Activated CD4-positive, alpha-beta T cell treated with anti-CD3 and anti-CD28 coated beads, Interleukin-2, amount 50 U/mL, for 1 hour (primary cell): Measurements from ENCODE around the gene H3-3A.

Source experiments
- DNase-seq: peaks from one replicate; pipeline ENCODE4 v3.0.0-alpha.2; 2020

H3-3A gene

DNA sequence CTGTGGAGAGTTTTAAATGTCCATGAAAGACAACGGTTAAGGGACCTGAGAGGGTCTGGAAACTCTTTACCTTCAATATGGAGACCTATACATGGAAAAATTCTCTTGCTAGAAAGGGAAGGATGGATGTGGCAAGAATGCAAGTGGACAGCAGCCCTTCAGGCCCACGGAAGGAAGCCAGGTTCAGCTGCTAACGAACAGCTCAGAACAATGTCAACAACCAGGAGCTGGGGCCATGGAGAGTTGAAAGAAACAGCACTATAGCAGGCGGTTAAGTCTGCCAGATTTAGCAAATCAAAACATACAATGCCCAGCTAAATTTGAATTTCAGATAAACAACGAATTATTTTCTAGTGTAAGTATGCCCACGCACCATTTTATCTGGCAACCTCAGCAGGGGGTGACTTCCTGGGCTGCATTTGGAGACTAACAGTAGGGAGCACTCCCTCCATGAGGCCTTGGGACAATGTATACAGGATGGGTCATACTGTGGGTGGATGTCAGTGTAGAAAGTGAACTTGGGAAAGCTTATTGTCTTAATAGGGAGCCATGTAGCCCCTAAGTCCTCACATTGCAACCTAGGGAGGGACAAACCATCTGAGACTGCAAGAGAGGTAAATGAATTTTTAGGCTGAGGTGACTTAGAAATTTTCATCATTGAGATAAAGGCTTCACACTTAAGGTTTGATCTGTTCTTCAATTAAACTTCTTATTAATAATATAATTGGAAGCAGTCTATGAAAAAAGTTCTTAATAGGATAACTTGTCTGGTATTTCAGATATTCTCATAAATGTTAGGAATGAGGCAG is 7.8 kb upstream of the H3-3A start:
- DNase-seq, result no peak

DNA sequence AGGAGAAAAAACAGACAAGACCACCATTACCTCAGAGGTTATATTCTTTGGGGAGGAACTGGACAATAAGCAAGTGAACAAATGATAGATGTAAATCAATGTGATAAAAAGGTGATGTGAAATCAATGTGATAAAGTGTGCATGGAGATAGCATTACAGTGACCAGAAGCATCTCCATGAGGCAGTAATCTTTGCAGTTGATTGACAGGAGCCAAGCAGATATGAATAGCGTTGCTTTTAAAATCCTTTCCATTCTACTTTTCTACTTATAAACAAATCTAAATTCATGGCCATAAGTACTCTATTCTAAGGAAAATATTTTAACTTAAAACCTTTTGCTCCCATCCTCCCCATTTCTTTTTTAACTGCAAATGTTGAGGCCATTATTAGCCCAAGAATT is 2.8 kb upstream of the H3-3A start:
- DNase-seq, result no peak

DNA sequence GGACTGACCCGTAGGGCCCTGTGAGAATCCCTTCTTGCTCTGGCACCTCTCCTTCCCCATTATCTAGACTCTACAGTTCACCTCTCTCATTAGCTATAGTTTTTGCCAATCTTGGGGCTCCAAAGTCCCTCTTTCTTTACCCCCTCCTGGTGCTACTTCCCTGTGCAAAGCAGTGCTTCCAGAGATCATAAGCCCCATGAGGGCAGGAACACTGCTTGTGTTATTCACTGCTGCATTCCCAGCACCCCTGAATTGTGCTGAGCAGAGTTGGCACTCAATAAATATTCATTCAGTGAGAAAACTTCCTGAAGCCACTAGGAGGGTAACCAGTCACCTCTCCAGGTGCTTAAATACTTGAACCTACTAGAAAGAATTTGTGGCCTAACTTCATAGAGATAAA is 2.1 kb upstream of the H3-3A start:
- no peak for DNase-seq

DNA sequence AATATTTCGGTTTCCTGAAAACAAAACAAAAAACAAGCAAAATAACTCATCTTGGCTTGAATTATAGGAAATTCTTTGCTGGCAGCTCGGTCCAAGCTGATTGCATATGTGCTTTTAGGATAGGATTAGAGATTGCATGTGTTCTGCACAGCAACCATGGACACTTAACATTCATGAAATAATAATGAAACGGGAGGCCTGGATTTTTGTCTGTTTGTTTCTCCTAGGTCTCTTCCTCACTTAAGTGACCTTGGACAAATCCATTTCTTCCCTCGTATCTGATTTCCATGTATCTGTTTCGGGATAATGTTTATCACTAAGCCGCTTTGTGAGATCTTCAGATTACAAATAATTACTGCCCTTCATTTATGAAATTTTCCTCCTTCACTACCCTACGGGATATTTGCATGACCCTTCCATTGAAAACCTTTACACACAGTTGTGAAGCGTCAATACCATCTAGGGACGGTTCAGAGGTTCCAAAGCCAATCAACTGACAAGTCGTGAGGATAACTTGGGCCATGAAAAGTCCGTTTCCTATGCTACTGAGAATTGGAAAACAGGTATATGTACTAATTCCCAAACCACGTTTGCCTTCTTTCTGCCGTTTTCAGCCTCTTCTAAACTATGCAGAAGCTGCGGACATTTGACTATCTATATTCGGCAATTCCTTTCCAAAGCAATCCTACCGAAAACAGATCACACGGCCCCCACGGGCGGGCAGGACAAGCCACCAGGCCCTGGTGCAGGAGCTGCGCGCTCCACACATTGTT is 1.3 kb upstream of the H3-3A start:
- DNase-seq, result no peak

DNA sequence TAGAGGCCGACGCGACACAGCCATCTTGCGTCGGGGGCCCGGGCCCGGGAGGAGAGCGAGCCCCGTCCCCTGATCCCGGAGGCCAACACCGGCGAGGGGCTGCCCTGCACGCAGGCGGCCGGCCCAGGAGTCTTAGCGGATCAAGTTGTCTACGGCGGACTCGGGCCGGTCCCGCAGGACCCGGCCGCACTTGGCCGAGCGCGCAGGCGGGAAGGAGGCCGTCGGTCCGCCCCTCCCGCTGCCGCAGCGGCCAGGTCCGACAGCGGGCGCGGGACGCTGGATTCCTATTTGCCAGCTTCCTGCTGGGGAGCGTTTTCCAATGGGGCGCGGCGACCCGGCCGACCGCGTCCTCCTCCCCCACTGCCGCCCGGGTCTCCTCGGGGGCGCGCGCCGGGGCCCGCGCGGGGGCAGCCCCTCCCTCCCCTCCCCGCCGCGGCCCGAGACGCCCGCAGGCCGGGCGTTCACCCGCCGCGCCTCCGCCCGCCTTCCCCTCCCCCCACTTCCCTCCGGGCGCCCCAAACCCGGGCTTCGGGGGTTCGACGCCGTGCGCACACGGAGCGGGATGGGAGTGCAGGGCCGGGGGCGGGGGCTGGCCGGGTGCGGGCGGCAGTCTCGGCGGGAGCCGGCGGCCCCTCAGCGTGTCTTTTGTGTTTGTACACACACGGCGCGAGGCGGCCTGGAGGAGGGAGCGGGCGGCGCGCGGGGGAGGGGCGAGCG is 517 bp upstream of the H3-3A start:
- peak; percentile 47 for DNase-seq

DNA sequence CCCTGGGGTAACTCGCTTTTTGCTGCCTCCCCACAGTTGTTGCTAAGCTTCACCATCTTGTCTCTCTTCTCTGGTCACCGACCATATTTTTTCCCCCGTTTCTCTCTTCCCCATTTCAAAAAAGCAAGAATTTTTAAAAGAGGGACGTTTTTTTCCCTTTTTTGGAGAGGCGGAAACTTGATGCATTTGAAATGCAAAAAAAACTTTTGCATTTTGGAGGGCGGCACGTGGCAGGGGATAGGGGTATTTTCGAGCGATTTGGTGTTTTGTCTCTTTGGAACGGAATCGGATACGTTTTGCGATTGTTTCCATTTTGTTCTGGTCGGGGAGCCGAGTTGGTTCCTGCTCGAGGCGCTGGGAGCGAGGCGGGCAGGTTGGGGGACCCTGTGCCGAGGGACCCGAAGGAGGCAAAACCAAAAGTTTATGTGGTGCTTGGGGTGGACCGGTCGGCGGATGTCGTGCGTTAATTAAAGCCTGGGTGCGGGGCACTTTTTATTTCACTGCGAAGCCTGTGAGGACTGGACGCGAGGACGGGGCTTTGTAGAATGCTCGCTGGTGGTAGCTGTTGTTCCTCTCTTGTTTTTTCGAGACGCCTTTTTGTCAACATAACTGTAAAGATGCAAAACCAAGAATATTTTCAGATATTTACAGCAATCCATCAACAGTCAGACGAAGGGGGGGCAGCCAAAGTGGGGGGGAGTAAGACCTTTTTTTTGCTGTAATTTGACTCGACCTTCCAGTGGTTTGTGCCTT is 884 bp downstream of the H3-3A start:
- DNase-seq, result peak; percentile 33

DNA sequence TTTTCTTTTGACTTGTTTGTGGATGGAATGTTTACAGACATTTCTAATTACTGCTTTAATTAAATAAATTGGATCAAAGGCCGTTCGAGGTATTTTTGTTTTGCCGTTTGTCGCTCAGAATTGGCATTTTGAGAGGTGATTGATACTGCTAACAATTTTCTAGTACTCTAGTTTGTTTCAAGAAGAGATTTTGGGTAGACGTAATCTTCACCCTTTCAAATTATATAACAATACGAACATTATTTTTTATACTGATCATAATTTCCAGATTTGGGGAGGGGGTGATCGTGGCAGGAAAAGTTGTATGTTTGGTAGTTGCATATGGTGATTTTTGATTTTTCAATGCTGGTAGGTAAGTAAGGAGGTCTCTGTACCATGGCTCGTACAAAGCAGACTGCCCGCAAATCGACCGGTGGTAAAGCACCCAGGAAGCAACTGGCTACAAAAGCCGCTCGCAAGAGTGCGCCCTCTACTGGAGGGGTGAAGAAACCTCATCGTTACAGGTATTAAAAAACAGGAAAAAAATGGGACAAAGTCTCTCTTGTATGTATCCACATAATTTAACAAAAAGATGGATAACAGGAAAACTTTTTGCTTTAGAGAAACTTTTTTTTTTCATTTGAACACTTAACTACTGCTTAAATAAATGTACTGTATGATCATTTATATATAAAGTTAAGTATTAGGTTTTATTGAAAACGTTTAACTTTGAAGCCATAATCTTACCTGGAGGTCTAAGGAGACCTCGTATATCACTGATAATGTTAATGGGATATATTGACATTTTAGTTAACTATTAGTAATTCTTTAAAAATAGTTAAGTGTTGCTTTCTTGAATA is 1.7 kb downstream of the H3-3A start:
- peak; percentile 21 for DNase-seq

DNA sequence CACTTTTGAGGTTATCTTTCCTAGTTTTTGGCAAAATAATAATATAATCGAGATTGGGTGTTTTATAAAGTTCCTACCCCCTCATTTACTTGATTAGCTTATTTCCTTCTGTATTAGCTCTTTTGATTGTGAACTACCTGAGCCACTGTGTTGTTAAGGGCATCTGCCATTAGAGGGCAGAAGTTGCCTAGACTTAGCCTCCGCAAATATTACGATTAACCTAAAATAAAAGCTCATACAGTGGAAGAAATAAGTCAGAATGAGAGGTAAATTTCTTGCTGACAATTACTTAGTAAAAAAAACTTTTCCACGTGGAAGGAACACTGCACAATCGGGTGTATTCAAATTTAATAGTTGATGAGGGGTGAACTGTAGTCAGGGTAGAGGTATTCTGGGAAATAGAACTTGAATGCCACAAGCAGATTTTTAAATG is 2.3 kb downstream of the H3-3A start:
- DNase-seq, result peak; percentile 32

DNA sequence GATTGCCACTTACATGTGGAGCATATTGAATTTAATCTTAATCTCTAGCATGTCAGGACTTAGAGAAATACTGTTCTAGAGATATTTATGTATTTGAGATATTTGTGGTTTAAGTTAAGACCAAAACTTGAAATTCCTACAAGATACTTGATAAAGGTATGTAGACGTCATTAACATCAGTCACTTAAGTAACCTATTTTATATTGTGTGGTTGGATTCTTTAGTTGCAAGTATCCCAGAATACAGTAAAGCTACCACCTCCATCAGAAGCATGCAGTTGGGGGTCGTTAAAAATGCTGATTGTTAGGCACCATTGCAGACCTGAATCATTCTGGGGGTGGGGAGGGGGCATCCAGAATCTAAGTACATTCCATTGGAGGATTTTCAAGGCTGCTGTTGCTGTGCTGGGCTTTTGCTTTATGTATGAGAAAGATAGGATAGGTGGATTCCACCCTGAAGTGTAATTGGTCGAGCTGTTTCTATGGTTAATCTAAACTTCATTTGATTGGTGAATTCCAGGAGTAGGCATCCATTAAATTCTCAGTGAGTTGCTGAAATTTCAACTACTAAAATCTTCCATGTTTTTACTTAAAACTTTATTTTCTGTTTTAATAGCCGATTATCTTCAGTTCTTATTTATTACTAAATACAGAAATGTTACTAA is 4.0 kb downstream of the H3-3A start:
- no peak for DNase-seq

DNA sequence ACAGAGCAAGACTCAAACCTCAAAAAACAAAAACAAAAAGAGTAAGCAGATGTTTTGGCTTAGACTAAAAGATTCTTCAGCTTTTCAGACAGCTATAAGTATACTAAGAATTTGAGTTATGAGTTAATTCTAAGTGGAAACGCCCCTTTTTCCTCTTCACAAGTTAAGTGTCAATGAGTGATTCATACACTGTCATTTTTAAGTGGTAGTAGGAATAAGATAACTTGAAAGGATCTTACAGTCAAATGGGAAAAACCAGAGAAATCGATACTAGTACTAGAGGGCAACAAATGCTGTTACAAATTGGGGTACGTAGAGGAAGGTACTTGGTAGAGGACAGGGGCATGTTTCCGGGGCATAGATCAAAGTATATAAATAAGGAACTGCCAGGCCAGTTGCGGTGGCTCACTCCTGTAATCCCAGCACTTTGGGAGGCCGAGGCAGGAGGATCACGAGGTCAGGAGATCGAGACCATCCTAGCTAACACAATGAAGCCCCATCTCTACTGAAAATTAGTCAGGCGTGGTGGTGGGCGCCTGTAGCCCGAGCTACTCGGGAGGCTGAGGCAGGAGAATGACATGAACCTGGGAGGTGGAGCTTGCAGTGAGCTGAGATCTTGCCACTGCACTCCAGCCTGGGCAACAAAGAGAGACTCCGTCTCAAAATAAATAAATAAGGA is 7.4 kb downstream of the H3-3A start:
- no peak for DNase-seq

DNA sequence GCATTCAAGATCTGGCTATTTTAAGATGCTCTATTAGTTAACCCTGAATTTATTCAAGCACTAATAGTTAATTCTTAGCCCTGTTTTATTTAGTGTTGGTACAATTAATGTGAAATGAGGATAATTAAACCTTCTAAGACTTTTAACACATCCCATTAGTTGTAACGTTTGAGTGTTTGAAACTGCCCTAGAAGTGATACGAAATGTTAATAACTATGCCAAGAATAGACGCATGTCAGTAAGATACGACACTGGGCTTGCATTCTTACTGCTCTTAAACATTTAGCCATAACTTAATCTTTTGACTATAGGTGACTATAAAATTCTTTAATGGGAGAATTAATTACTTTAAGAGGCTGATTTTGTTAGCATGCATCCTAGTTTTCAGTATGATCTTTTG is 9.8 kb downstream of the H3-3A start:
- no peak for DNase-seq

DNA sequence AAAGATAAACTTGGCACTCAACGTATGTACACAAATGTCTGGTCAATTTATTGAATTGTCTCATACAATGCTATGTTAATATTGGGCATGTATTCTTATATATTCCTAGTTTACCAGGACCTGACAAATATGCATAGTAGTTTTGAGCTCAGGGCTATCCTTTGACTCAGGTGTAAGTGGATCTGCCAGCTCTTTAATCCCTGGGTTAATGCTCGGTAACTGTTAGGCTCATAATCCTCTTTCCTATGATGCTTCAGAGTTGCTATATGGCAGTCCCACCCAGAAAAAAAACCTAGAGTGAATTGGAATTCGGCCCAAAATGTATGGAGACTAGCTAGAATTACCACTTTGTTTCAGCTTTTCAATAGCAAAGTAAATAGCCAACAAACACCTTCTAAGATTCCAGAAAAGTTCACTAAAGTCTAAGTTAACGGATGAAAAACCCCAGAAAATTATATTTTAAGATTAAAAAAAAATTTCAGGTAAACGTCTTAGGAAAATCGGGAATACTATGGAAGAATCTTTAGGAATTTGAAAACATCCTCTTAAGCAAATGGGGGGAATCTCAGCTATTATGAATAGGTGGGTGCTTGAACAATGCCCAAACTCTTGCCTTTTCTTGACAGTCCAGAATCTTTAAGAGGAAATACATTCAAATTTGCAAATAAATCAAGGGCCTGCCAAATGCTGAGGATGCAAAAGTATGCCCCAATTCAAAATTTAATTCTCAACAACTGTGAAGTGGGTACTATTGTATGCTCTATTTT is 10.9 kb downstream of the H3-3A start:
- no peak for DNase-seq

DNA sequence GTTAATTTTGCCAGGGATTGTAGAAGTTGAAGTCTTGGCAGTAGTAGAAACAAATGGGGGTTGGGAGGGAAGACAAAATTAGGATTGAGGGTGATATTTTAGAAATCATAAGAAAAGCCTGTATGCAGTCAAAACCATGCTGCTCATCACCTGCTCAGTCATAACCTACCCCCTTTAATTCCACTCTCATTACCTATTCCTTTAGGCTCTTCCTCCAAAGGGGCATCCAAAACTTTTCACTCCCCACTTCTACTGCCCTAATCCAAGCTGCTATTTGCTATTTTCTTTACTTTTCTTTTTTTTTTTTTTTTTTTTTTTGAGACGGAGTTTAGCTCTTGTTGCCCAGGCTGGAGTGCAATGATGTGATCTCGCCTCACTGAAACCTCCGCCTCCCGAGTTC is 11.5 kb downstream of the H3-3A start:
- DNase-seq, result no peak

DNA sequence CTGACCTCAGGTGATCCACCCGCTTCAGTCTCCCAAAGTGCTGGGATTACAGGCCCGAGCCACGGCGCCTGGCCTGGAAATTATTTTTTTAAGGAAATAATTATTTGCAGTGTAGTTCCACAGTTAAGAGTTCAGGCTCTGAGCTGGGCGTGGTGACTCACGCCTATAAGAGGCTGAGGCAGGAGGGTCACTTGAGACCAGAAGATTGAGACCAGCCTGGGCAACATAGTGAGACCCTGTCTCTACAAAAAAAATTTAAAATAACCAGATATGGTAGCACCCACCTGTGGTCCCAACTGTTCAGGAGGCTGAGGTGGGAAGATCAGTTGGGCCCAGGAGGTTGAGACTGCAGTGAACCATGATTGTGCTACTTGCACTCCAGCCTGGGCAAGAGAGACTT is 13.9 kb downstream of the H3-3A start:
- no peak for DNase-seq

DNA sequence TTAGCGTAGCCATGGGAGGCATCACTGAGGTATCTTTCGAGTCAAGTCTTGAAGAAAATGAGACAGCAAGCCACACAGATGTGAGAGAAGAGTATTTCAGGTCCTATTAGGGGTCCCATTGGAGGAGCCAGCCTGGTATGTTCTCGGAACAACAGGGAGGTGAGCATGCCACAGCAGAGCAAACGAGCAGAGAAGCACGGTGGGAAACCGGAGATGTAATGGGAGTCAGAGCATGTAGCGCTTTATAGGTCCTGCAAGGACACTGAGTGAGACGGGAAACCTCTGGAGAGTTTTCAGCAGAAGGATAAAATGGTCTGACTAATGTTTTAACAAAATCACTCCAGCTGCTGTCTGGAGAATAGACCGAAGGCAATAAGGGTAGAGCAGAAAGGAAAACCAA is 15.9 kb downstream of the H3-3A start:
- DNase-seq, result no peak

DNA sequence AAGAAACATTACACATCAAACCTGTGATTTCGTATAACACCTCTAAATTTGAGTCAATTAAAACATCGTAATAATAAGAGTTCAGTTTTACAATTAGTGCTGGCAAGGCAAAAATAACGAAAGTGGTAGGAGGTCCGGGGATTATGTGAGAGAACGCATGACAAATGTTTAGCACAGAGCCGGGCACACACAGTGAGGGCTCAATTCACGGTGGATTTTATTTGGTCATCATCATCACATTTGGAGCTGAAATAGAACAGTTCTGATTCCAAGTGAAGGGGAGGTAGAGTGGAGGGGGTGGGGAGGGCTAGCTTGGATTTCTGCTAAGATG is 20.0 kb downstream of the H3-3A start:
- DNase-seq, result no peak

DNA sequence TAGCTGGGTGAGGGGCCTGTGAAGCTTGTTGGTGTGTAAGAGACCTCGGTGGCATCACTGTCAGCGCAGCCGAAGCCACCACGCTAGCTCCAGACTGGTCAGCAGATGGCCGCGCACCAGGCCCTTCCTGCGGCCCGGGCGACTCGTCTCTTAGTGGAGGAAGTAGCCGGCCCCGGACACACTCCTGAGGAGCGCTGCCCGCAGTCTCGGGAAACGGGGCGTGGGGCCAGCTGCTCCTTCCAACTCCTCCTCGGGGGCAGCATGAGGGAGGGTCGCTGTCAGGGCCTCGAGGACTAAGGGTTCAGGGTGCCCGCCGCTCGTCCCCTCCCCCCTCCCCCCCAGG is 20.4 kb downstream of the H3-3A start:
- no peak for DNase-seq

DNA sequence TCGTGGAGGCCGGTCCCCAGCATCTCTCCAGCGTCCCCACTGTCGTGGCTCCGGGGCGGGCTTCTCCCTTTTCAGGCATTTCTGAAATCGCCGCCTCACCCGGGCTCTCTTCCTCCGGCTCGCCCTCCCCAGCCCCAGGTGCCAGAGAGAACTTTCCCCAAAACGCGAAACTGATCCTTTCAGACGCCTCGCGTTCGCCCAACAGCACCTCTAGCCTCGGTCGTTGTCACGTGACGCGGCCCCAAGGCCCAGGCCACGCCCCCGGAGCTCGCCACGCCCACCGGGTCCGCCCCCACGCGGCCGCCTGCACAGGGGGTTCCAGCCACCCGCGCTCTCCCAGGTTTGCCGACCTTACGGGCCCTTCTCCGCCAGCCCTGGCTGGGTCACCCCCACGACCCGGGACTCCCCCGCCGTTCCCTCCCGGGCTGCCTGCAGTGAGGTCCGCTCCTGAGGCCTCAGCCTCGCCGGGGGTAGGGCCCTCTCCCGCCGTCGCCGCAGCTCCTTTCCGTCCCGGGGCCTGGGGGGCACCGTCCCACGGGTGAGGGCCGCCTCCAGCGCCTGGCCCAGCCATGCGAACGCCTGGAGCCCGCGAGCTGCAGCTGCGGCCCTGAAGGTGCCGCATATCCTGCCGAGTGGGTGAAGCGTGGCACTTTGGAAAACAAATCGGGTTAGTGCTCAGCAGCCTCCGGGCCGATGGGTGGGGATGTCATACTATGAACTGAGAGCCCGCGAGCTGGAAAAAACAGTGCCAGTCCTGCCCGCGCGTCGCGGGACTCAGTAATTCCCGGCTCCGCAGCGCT is 21.0 kb downstream of the H3-3A start:
- peak; percentile 92 for DNase-seq

DNA sequence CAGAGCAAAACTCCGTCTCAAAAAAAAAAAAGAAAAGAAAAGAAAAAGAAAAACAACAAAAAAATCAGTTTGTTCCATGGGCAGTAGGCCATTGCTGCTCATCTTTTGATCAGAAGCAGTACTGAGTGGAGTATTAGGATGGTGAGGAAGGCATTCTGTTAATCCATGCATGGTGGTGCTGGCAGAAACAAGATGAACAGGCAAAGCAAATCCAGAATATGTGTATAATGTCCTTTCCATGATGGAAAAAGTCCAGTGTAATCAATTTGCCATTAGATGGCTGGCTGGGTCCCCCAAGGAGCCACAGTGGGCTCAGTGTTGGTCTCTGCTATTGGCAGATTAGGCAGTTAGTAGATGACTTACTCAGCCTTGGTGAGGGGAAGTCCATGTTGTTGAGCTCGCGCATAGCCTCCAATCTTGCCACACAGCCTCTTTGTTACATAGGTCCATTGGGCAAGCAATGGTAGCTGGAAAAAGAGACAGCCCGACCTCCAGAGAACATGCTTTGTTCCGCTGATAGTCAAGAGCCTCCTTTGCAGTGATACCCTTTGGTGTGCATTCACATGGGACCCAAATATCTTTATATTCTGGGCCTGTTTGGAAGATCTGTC is 23.3 kb downstream of the H3-3A start:
- DNase-seq, result no peak
